Left lung (tissue), 10 donors: ENCODE results near the gene CACNB1. TPM values are rescaled to one million over a fixed set of nuclear protein-coding genes. Genes with fewer than 3 reads are reported as not detected.

ENCODE experiments used
- ATAC-seq: fragments of 200-7000 bp; cut with Tn5 transposase; one replicate; pipeline ENCODE4 v1.9.1; 2020; ENCODE audit warnings: moderate library complexity
- DNase-seq, 4 donors: peaks; one replicate each; pipeline ENCODE4 v3.0.0-alpha.2; 2013 to 2020
- H3K27ac ChIP-seq, 2 donors: fragments of 200-600 bp; sonication (generic) in 1 of 2; one replicate each; pipeline versions ENCODE4 v1.5.0 to v1.8.0; 2020 to 2021
- H3K27me3 ChIP-seq, 2 donors: fragments of 200-600 bp; sonication (generic) in 1 of 2; one replicate each; pipeline versions ENCODE4 v1.5.0 to v1.8.0; 2020 to 2021
- H3K36me3 ChIP-seq, 2 donors: fragments of 200-600 bp; sonication (generic) in 1 of 2; one replicate each; pipeline versions ENCODE4 v1.5.0 to v1.8.0; 2020 to 2021
- H3K4me1 ChIP-seq, 2 donors: fragments of 200-600 bp; one replicate each; pipeline ENCODE4 v1.8.0; 2021
- H3K4me3 ChIP-seq, 2 donors: fragments of 200-600 bp; sonication (generic) in 1 of 2; one replicate each; pipeline versions ENCODE4 v1.5.0 to v1.8.0; 2020 to 2021; ENCODE audit warnings: mild to moderate bottlenecking in 1 of 2
- H3K9me3 ChIP-seq, 2 donors: fragments of 200-600 bp; sonication (generic) in 1 of 2; one replicate each; pipeline versions ENCODE4 v1.5.0 to v1.8.0; 2020 to 2021
- intact Hi-C, 2 donors: fragments of 100-400 bp; cut with DNase I; formaldehyde crosslinking; loops; one replicate each; pipeline versions ENCODE4 v1.11.2 to v1.14.2; 2022
- polyA plus RNA-seq, 6 donors: library from polyadenylated mRNA; unstranded; fragments of 120-200 nt; gene quantifications; one replicate each; pipeline ENCODE4 v1.2.1, GENCODE V29; 2013; ENCODE audit not compliant: insufficient read length in 6 of 6
- total RNA-seq, 2 donors: library from RNA; stranded (reverse); fragmentation: NEBNext Ultra II Directional; extraction: Animal tissue kit (Norgen Biotek cat#: 25700); gene quantifications; one replicate each; pipeline ENCODE4 v1.2.1, GENCODE V29; 2021
- TF ChIP-seq, protein P1 (sequence below), 2 donors: fragments of 200-600 bp; sonication (generic) in 1 of 2; IDR thresholded peaks; one replicate each; pipeline versions ENCODE4 v1.5.0 to v1.8.0; 2021; ENCODE audit warnings: antibody characterized with exemption in 2 of 2
- donor health status: DM: no; HTN: yes; CAD: no.
- donor health status: DM: no; HTN: no; CAD: no.

Gene CACNB1
- total and polyA plus RNA-seq, 8 donors = 9.4 to 31.4 (median 13.3) TPM

DNA sequence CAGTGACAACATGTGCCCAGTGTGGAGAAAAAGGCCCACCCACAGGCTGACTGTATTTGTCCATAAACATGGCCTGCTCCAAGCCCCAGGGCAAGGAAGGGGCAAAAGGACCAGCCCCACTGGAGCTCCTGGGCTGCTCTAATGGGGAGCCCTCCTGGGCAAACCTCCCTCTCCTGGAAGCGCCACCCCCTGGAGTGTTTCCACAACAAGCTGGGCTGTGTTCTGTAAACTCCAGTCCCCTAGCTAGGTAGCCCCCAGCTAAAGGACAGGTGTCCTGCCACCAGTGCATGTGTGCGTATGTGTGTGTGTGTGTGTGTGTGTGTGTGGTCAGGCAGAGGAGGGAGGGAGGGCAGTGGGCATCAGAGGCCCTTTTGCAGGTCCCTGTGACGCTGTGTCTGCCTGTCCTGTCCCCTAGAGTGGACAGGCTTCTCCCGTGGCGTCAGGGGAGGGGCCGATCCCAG is 39.5 kb upstream of the CACNB1 start:
- TF ChIP-seq, protein P1, sequence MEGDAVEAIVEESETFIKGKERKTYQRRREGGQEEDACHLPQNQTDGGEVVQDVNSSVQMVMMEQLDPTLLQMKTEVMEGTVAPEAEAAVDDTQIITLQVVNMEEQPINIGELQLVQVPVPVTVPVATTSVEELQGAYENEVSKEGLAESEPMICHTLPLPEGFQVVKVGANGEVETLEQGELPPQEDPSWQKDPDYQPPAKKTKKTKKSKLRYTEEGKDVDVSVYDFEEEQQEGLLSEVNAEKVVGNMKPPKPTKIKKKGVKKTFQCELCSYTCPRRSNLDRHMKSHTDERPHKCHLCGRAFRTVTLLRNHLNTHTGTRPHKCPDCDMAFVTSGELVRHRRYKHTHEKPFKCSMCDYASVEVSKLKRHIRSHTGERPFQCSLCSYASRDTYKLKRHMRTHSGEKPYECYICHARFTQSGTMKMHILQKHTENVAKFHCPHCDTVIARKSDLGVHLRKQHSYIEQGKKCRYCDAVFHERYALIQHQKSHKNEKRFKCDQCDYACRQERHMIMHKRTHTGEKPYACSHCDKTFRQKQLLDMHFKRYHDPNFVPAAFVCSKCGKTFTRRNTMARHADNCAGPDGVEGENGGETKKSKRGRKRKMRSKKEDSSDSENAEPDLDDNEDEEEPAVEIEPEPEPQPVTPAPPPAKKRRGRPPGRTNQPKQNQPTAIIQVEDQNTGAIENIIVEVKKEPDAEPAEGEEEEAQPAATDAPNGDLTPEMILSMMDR (IDR thresholded peaks at IDR 0.05) = no peak
- ATAC-seq (no peak), DNase-seq (no peak)
- intact Hi-C loops = no loop called here
- Histone ChIP-seq H3K27me3 (peaks cover 0 to 63% of the 10 kb centered on the region in 2 donors), H3K4me1 (peaks cover 4 to 7% of the 10 kb centered on the region in 2 donors), H3K4me3 (no peak overlapping the region), H3K36me3 (no peaks in the 10 kb centered on the region), H3K9me3 (no peaks in the 10 kb centered on the region), H3K27ac (no peak overlapping the region)

DNA sequence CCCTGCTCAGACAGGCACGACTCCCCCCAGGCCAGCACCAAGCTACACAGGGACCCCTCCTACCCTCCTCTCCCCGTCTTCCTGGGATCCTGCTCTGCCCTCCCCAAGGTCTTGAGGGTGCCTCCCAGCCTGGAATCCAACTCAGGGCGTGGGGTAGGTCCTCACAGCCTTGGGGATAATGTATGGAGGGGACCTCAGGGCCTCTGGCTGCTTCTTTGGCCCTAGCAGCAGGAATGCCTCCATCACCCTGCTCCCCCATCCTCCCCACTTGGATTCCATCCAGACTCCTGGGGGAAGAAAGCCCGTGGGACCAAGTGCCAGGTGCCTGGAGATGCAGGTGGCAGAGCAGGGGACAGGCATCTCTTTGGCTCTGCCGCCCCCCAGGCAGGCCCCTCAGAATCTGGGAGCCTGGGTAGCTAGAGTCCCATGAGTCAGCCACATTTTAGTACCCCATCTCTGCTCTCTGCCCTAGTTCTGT is 39.0 kb upstream of the CACNB1 start:
- H3K27ac ChIP-seq = no peak overlapping the region
- TF ChIP-seq, protein P1 (IDR thresholded peaks at IDR 0.05) = no peak
- H3K9me3 ChIP-seq = no peaks in the 10 kb centered on the region
- intact Hi-C loops = no loop called here
- peaks cover 8 to 9% of the 10 kb centered on the region in 2 donors for H3K4me1 ChIP-seq
- ATAC-seq = no peak
- peaks cover 0 to 63% of the 10 kb centered on the region in 2 donors for H3K27me3 ChIP-seq
- H3K36me3 ChIP-seq = no peaks in the 10 kb centered on the region
- no peak for DNase-seq
- no peak overlapping the region for H3K4me3 ChIP-seq

DNA sequence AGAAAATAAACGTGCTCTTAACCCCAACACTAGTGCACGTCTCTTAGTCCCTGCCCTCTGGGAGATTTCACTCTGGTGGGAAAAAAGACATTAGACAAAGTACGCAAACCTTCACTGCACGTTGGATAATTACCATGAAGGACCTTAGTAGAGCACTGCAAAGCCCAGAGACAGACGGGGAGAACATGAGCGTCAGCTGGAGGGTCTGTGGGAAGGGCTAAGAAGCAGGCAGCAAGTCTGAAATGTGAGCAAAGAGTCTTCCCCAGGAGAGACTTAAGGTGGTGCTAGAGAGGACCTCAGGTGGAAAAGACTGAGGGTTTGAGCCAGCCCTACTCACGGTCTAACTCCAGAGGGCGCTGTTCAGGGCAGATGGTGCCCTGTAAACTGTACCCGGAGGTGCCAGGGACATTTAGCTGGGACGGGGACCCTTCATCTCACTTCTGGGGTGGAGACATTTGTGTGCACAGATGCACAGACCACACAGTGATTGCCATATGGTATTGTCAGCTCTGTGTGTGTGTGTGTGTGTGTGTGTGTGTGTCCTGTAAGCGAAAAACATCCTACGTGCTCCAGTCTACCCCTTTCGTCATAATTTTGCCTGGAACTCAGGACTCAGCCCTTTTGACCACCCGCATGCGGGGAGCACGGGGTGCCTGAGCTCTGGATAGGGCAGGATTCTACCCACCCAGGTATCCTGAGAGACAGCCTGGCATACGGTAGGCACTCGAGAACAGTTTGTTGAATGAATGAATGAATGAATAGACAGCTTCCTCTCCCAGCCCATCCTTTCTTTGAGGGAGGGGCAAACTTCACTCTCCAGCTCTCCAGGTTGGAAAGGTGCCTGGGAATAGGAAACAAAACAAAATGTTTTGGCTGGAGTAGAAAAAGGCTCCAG is 38.3 kb upstream of the CACNB1 start:
- Histone ChIP-seq H3K9me3 (no peaks in the 10 kb centered on the region), H3K36me3 (no peaks in the 10 kb centered on the region), H3K27ac (no peak overlapping the region), H3K4me3 (no peak overlapping the region), H3K4me1 (peaks cover 13% of the 10 kb centered on the region in 2 donors), H3K27me3 (peaks cover 0 to 63% of the 10 kb centered on the region in 2 donors)
- peak in 1 of 4 donors; percentile 39 for DNase-seq
- TF ChIP-seq, protein P1 (IDR thresholded peaks at IDR 0.05) = peak; percentile 13 to 24
- ATAC-seq = peak; percentile 50
- intact Hi-C loops = no loop called here

DNA sequence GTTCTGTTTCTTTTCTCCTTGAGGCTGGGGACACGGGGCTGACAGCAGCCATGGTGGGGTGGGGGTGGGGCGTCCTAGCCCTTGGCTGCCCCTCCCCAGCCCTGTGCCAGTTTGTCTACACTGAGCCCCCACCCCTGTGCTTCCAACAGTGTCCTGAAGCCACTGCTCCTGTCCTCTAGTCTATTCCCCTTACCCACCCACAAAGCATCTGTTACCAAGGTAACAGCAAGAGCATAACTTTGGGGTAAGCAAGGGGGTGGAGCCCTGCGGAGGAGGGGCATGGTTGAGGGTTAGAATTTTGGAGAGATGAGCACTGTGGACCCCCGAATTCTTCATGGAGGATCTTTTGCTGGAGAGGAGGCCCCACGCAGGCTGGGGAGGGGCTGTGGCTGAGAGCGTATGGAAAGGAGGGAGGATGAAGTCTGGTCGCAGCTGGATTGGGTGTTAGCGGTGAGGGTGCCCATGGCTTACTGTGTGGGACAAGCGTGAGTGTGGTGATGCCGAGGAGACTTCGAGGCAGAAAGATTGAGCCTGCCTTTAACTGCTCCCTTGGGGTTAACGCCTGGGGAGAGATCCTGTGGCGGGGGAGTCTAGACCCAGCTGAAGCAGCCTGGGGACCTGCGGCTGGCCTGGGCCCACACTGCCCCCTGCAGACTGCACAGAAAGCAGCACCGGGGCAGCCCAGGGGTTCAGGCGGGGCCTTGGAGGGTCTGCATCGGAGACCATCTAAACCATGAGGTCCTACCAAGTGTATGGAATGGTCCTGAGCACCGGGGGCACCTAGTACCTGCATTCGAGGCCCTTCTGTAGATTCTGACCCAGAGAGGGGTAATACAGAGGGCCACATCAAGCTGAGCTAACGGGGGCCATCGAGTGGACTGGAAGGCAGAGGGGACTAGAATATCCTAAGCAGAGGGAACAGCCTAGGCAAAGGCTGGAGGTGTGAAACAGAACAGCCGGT is 34.4 kb upstream of the CACNB1 start:
- Histone ChIP-seq H3K4me1 (peaks cover 5 to 13% of the 10 kb centered on the region in 2 donors), H3K4me3 (no peak overlapping the region), H3K36me3 (no peaks in the 10 kb centered on the region), H3K9me3 (no peaks in the 10 kb centered on the region), H3K27ac (no peak overlapping the region), H3K27me3 (peaks cover 0 to 73% of the 10 kb centered on the region in 2 donors)
- peak in 1 of 4 donors; percentile 54 for DNase-seq
- TF ChIP-seq, protein P1 (IDR thresholded peaks at IDR 0.05) = peak; percentile 63 to 75
- peak; percentile 92 for ATAC-seq
- intact Hi-C loops = no loop called here
